Measurements from ENCODE around the gene COTL1. TPM values are rescaled to one million over a fixed set of nuclear protein-coding genes. Genes with fewer than 3 reads are reported as not detected.

COTL1 gene
- total and polyA plus RNA-seq, 2 of the 13 experiments (the other 11 are each of a cell fraction or from before 2014, with no cell fraction given), result 8.7 to 16.9 TPM

GRCh38 chr16:84638231-84638806 is 20.4 kb upstream of the COTL1 start (continued):
- TF ChIP-seq HOXA9 (CRISPR knock-in tag; IDR thresholded peaks at IDR 0.05; ENCODE audit: borderline replicate concordance), result no peak
- TF ChIP-seq ZNF510 (CRISPR knock-in tag; IDR thresholded peaks at IDR 0.05; ENCODE audit: low read depth), result no peak
- no peak for TF ChIP-seq ZNF407 (CRISPR knock-in tag; IDR thresholded peaks at IDR 0.05; ENCODE audit: not compliant biosample characterization)
- TF ChIP-seq ZBTB20 (CRISPR knock-in tag; IDR thresholded peaks at IDR 0.05; ENCODE audit: borderline replicate concordance, low read depth), result no peak
- no peak for TF ChIP-seq ZMYM4 (CRISPR knock-in tag; IDR thresholded peaks at IDR 0.05)
- TF ChIP-seq ZNF331 (CRISPR knock-in tag; IDR thresholded peaks at IDR 0.05), result no peak
- TF ChIP-seq NFAT5 (CRISPR knock-in tag; IDR thresholded peaks at IDR 0.05), result no peak
- TF ChIP-seq ZNF775 (CRISPR knock-in tag; IDR thresholded peaks at IDR 0.05; ENCODE audit: borderline replicate concordance), result no peak
- no peak for TF ChIP-seq ZNF580 (CRISPR knock-in tag; IDR thresholded peaks at IDR 0.05; ENCODE audit: borderline replicate concordance, low read depth)
- no peak; the same call in 1 of the 2 replicates for TF ChIP-seq MTA1 (CRISPR knock-in tag; IDR thresholded peaks at IDR 0.05; ENCODE audit: borderline replicate concordance)
- TF ChIP-seq RAD21 (CRISPR knock-in tag; IDR thresholded peaks at IDR 0.05), result no peak
- no peak for TF ChIP-seq HOXA5 (CRISPR knock-in tag; IDR thresholded peaks at IDR 0.05)
- TF ChIP-seq HNRNPUL1 (IDR thresholded peaks at IDR 0.05; ENCODE audit: low read depth, low read length), result no peak
- TF ChIP-seq HOXA7 (CRISPR knock-in tag; IDR thresholded peaks at IDR 0.05), result 0 out of 2 replicates have a peak, but pooled peaks have one; percentile 11
- TF ChIP-seq MYNN (CRISPR knock-in tag; IDR thresholded peaks at IDR 0.05; ENCODE audit: low read depth), result no peak
- TF ChIP-seq ZNF660 (CRISPR knock-in tag; IDR thresholded peaks at IDR 0.05; ENCODE audit: borderline replicate concordance, low read depth), result no peak
